ENCODE data around the gene ROR2.

DNA sequence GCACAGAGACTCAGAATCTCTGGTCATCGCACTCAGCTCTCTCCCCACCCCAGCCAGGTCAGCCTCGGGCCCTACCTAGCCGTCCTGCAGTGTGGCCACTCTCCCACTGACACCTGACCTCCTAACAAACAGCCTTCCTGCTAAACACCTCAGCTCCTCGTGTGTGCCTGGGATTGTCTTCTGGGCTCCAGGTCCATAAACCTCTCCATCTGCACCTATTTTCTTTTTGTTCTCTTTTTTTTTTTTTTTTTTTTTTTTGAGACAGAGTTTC is 193.6 kb downstream of the ROR2 start:
- TF ChIP-seq, protein P1, sequence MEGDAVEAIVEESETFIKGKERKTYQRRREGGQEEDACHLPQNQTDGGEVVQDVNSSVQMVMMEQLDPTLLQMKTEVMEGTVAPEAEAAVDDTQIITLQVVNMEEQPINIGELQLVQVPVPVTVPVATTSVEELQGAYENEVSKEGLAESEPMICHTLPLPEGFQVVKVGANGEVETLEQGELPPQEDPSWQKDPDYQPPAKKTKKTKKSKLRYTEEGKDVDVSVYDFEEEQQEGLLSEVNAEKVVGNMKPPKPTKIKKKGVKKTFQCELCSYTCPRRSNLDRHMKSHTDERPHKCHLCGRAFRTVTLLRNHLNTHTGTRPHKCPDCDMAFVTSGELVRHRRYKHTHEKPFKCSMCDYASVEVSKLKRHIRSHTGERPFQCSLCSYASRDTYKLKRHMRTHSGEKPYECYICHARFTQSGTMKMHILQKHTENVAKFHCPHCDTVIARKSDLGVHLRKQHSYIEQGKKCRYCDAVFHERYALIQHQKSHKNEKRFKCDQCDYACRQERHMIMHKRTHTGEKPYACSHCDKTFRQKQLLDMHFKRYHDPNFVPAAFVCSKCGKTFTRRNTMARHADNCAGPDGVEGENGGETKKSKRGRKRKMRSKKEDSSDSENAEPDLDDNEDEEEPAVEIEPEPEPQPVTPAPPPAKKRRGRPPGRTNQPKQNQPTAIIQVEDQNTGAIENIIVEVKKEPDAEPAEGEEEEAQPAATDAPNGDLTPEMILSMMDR (IDR thresholded peaks at IDR 0.05) = no peak
- TF ChIP-seq SIN3A (IDR thresholded peaks at IDR 0.05; ENCODE audit: borderline replicate concordance, insufficient read depth, low read depth, low read length) = no peak
- TF ChIP-seq, protein P2, sequence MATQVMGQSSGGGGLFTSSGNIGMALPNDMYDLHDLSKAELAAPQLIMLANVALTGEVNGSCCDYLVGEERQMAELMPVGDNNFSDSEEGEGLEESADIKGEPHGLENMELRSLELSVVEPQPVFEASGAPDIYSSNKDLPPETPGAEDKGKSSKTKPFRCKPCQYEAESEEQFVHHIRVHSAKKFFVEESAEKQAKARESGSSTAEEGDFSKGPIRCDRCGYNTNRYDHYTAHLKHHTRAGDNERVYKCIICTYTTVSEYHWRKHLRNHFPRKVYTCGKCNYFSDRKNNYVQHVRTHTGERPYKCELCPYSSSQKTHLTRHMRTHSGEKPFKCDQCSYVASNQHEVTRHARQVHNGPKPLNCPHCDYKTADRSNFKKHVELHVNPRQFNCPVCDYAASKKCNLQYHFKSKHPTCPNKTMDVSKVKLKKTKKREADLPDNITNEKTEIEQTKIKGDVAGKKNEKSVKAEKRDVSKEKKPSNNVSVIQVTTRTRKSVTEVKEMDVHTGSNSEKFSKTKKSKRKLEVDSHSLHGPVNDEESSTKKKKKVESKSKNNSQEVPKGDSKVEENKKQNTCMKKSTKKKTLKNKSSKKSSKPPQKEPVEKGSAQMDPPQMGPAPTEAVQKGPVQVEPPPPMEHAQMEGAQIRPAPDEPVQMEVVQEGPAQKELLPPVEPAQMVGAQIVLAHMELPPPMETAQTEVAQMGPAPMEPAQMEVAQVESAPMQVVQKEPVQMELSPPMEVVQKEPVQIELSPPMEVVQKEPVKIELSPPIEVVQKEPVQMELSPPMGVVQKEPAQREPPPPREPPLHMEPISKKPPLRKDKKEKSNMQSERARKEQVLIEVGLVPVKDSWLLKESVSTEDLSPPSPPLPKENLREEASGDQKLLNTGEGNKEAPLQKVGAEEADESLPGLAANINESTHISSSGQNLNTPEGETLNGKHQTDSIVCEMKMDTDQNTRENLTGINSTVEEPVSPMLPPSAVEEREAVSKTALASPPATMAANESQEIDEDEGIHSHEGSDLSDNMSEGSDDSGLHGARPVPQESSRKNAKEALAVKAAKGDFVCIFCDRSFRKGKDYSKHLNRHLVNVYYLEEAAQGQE (IDR thresholded peaks at IDR 0.05; ENCODE audit: insufficient read depth in 1 of 2, low read depth in 2 of 2, low read length in 1 of 2) = no peak
- no peak for TF ChIP-seq POLR2AphosphoS5 (IDR thresholded peaks at IDR 0.05; ENCODE audit: low read depth, low read length)
- TF ChIP-seq TCF7L2 (IDR thresholded peaks at IDR 0.05; ENCODE audit: low read depth, low read length) = no peak

Measured in Panc1 (cell line).